GM23338 (cell line): Measurements from ENCODE around the gene PARVB. TPM values are rescaled to one million over a fixed set of nuclear protein-coding genes. Genes with fewer than 3 reads are reported as not detected.

Experiments
- ATAC-seq: fragments of 200-7000 bp; cut with Tn5 transposase; 3 replicates; pipeline ENCODE4 v1.9.1; 2020
- DNase-seq: peaks from one replicate; pipeline ENCODE4 v3.0.0-alpha.2; 2015; ENCODE audit warnings: low spot score
- H2AFZ ChIP-seq: fragments of 200-600 bp; sonication (generic); 2 replicates; pipeline ENCODE4 v1.8.0; 2016; ENCODE audit warnings: antibody characterized with exemption, mild to moderate bottlenecking, moderate library complexity
- H3F3A ChIP-seq: fragments of 200-600 bp; sonication (generic); replicated peaks from 2 replicates; pipeline ENCODE4 v1.8.0; 2017; ENCODE audit warnings: antibody characterized with exemption, mixed run types, low read depth
- H3K27ac ChIP-seq: fragments of 200-600 bp; sonication (generic); 2 replicates; pipeline ENCODE4 v1.6.1; 2016; ENCODE audit warnings: low read depth
- H3K27me3 ChIP-seq: fragments of 200-600 bp; sonication (generic); 2 replicates; pipeline ENCODE4 v1.8.0; 2016; ENCODE audit warnings: mild to moderate bottlenecking, mixed run types, moderate library complexity; ENCODE audit not compliant: insufficient read depth
- H3K36me3 ChIP-seq: fragments of 200-600 bp; sonication (generic); 2 replicates; pipeline ENCODE4 v1.8.0; 2016; ENCODE audit warnings: mild to moderate bottlenecking; ENCODE audit not compliant: insufficient read depth
- H3K4me1 ChIP-seq: fragments of 200-600 bp; sonication (generic); 2 replicates; pipeline ENCODE4 v1.8.0; 2016; ENCODE audit warnings: mild to moderate bottlenecking, moderate library complexity; ENCODE audit not compliant: insufficient read depth
- H3K4me2 ChIP-seq: fragments of 200-600 bp; sonication (generic); 2 replicates; pipeline ENCODE4 v1.7.1; 2017; ENCODE audit warnings: mixed run types
- H3K4me3 ChIP-seq: fragments of 200-600 bp; sonication (generic); 2 replicates; pipeline ENCODE4 v1.6.1; 2016; ENCODE audit warnings: mixed run types
- H3K79me2 ChIP-seq: fragments of 200-600 bp; sonication (generic); replicated peaks from 2 replicates; pipeline ENCODE4 v1.8.0; 2017; ENCODE audit warnings: mild to moderate bottlenecking; ENCODE audit not compliant: insufficient read depth
- H3K9me2 ChIP-seq: fragments of 200-600 bp; sonication (generic); 2 replicates; pipeline ENCODE4 v1.8.0; 2017; ENCODE audit not compliant: insufficient read depth
- H4K20me1 ChIP-seq: fragments of 200-600 bp; sonication (generic); replicated peaks from 2 replicates; pipeline ENCODE4 v1.8.0; 2017; ENCODE audit warnings: mild to moderate bottlenecking; ENCODE audit not compliant: insufficient read depth
- H3K27ac Mint-ChIP-seq: 2 replicates; pipeline ENCODE4 v1.8.0; 2020; ENCODE audit warnings: inconsistent platforms, mild to moderate bottlenecking, moderate library complexity, mixed read lengths
- H3K27me3 Mint-ChIP-seq: 3 replicates; pipeline ENCODE4 v1.8.0; 2022; ENCODE audit warnings: low read depth, mild to moderate bottlenecking, moderate library complexity, mixed read lengths, inconsistent platforms; ENCODE audit not compliant: insufficient read depth, poor library complexity
- H3K36me3 Mint-ChIP-seq: 3 replicates; pipeline ENCODE4 v1.8.0; 2021; ENCODE audit warnings: low read depth, mild to moderate bottlenecking, inconsistent platforms, moderate library complexity, mixed read lengths
- H3K4me1 Mint-ChIP-seq: 3 replicates; pipeline ENCODE4 v1.8.0; 2020; ENCODE audit warnings: mild to moderate bottlenecking, inconsistent platforms, mixed read lengths
- H3K4me3 Mint-ChIP-seq: 3 replicates; pipeline ENCODE4 v1.8.0; 2021; ENCODE audit warnings: moderate library complexity, mild to moderate bottlenecking, inconsistent platforms, mixed read lengths
- H3K9me3 Mint-ChIP-seq: 3 replicates; pipeline ENCODE4 v1.8.0; 2020; ENCODE audit warnings: moderate library complexity, mild to moderate bottlenecking, inconsistent platforms, mixed read lengths
- CTCF ChIP-seq, 2 experiments: fragments of 200-600 bp in 1 of 2; sonication (generic) in 1 of 2; conservative IDR thresholded peaks; 2 replicates each; pipeline versions ENCODE4 v1.5.1 to v1.6.1; 2016 to 2017; ENCODE audit warnings: antibody characterized with exemption in 2 of 2, low read depth in 2 of 2, mild to moderate bottlenecking in 2 of 2, moderate library complexity in 1 of 2
- EZH2 ChIP-seq: fragments of 200-600 bp; sonication (generic); IDR thresholded peaks from one replicate; pipeline ENCODE4 v1.8.0; 2017; ENCODE audit warnings: antibody characterized with exemption, mild to moderate bottlenecking, low read depth; ENCODE audit not compliant: unreplicated experiment
- JUNB ChIP-seq: IDR thresholded peaks from one replicate; pipeline ENCODE4 v1.6.1; 2016; ENCODE audit warnings: antibody characterized with exemption; ENCODE audit not compliant: unreplicated experiment
- POLR2AphosphoS5 ChIP-seq: IDR thresholded peaks from 2 replicates; pipeline ENCODE4 v1.6.1; 2016; ENCODE audit warnings: antibody characterized with exemption, low read depth
- ZNF114 ChIP-seq: fragments of 250-450 bp; sonication (Bioruptor Pico); IDR thresholded peaks from 2 replicates; pipeline ENCODE4 v1.5.0; 2020; ENCODE audit warnings: mild to moderate bottlenecking, moderate library complexity
- ZNF331 ChIP-seq: fragments of 250-450 bp; sonication (Bioruptor Pico); IDR thresholded peaks from 2 replicates; pipeline ENCODE4 v1.5.0; 2020; ENCODE audit warnings: low read depth, mild to moderate bottlenecking, moderate library complexity
- ZNF462 ChIP-seq: fragments of 250-450 bp; sonication (Bioruptor Pico); IDR thresholded peaks from 2 replicates; pipeline ENCODE4 v1.5.0; 2020; ENCODE audit warnings: mild to moderate bottlenecking, moderate library complexity
- polyA plus RNA-seq: library from polyadenylated mRNA; unstranded; fragments of >200 nt; fragmentation: Nextera tagmentation; extraction: Ambion mirVana; gene quantifications from 2 replicates; pipeline ENCODE4 v1.2.1, GENCODE V29; 2016
- total RNA-seq: library from RNA; depleted of rRNA; stranded (reverse); fragments of >200 nt; shearing (Covaris generic); gene quantifications from 2 replicates; pipeline ENCODE4 v1.2.3, GENCODE V29; 2014

PARVB gene
- total and polyA plus RNA-seq, 2 experiments from 2014 or later = 4.3 to 7.7 TPM

GRCh38 chr22:44117746-44118145, 93.6 kb downstream of the PARVB start (continued):
- TF ChIP-seq ZNF462 (CRISPR knock-in tag) (no peak), POLR2AphosphoS5 (no peak)

- H3K4me3 Mint-ChIP-seq = no peak overlapping the region
- H3K27ac Mint-ChIP-seq = peak overlapping the region; percentile 58; the same call in 1 of the 2 replicates
- peak; percentile 53 for ATAC-seq
- peaks cover 11% of the 10 kb centered on the region for H3K27me3 Mint-ChIP-seq
- H3K36me3 Mint-ChIP-seq = peaks cover 12% of the 10 kb centered on the region; the same call in 2 of the 3 replicates
- Histone ChIP-seq H3K4me1 (no peaks in the 10 kb centered on the region), H3K4me2 (no peak overlapping the region), H4K20me1 (no peaks in the 10 kb centered on the region), H3K4me3 (no peak overlapping the region), H3K27ac (no peak overlapping the region), H2AFZ (no peak overlapping the region), H3K9me2 (no peaks in the 10 kb centered on the region), H3K36me3 (no peaks in the 10 kb centered on the region), H3K79me2 (no peaks in the 10 kb centered on the region), H3K27me3 (no peaks in the 10 kb centered on the region), H3F3A (no peaks in the 10 kb centered on the region)
- no peak for DNase-seq
- H3K4me1 Mint-ChIP-seq = peaks cover 7% of the 10 kb centered on the region
- H3K9me3 Mint-ChIP-seq = peaks cover 8% of the 10 kb centered on the region; the same call in 1 of the 3 replicates
- TF ChIP-seq ZNF462 (CRISPR knock-in tag) = no peak
- no peak for TF ChIP-seq JUNB
- TF ChIP-seq ZNF331 (CRISPR knock-in tag) = no peak
- TF ChIP-seq CTCF (conservative IDR thresholded peaks at IDR 0.05; ENCODE audit: low read depth in 2 of 2) = no peak
- no peak for TF ChIP-seq ZNF114 (CRISPR knock-in tag)
- TF ChIP-seq EZH2 = no peak
These were observed 94.7 kb downstream of the PARVB start for GRCh38 chr22:44118645-44119315.
